Right renal pelvis (tissue), 4 donors: ENCODE results near the gene CEP170B. TPM values are rescaled to one million over a fixed set of nuclear protein-coding genes. Genes with fewer than 3 reads are reported as not detected.
"Not testable (repeated sequence)": the region's sequence is repeated elsewhere in the genome, so short reads cannot be mapped to it uniquely, and the experiment has no call there.

Source experiments
- DNase-seq, 4 donors: peaks; one replicate each; pipeline ENCODE4 v3.0.0-alpha.2; 2013; ENCODE audit warnings: low read depth in 4 of 4, low spot score in 3 of 4, missing footprints in 1 of 4
- polyA plus RNA-seq, 4 donors: library from polyadenylated mRNA; unstranded; fragments of 120-200 nt; gene quantifications; one replicate each; pipeline ENCODE4 v1.2.1, GENCODE V29; 2013; ENCODE audit not compliant: insufficient read length in 4 of 4

Gene CEP170B
- polyA plus RNA-seq, 4 donors: 10.9 to 16.3 (median 13.5) TPM

- DNase-seq: no peak
Measured at GRCh38 chr14:104877066-104877805, 12.2 kb downstream of the CEP170B start.

- no peak for DNase-seq
Measured at GRCh38 chr14:104877806-104878550, 12.9 kb downstream of the CEP170B start.

- DNase-seq: no peak
Measured at GRCh38 chr14:104878582-104878981, 13.5 kb downstream of the CEP170B start.

- no peak for DNase-seq
Measured at GRCh38 chr14:104879201-104879982, 14.3 kb downstream of the CEP170B start.

- no peak for DNase-seq
Measured at GRCh38 chr14:104879983-104880565, 15.0 kb downstream of the CEP170B start.

GRCh38 chr14:104880584-104881210 lies 15.6 kb downstream of the CEP170B start:
- DNase-seq: no peak

- no peak for DNase-seq
Measured at GRCh38 chr14:104881369-104881979, 16.4 kb downstream of the CEP170B start.

- no peak for DNase-seq
Measured at GRCh38 chr14:104882325-104882973, 17.4 kb downstream of the CEP170B start.

- DNase-seq: no peak
Measured at GRCh38 chr14:104882991-104883660, 18.1 kb downstream of the CEP170B start.

- DNase-seq: no peak
Measured at GRCh38 chr14:104883681-104884361, 18.8 kb downstream of the CEP170B start.

GRCh38 chr14:104884381-104884780 lies 19.3 kb downstream of the CEP170B start:
- not testable (repeated sequence) for DNase-seq

GRCh38 chr14:104885031-104885972 lies 20.2 kb downstream of the CEP170B start:
- no peak for DNase-seq

- no peak for DNase-seq
Measured at GRCh38 chr14:104885973-104886689, 21.1 kb downstream of the CEP170B start.

GRCh38 chr14:104886690-104887622 lies 21.9 kb downstream of the CEP170B start:
- DNase-seq: no peak
